SK-N-SH (cell line): Measurements from ENCODE around the gene AGTR1. TPM values are rescaled to one million over a fixed set of nuclear protein-coding genes. Genes with fewer than 3 reads are reported as not detected.

ENCODE experiments used
- CTCF ChIA-PET: fragments of 300-600, 350-600 bp; formaldehyde crosslinking; extraction: SDS; loops from one replicate; lab custom pipeline; 2021; lab: Yijun Ruan, JAX
- POLR2A ChIA-PET: fragments of 350-600 bp; sonication (Branson Sonifier 250); formaldehyde crosslinking; extraction: SDS; loops from one replicate; lab custom pipeline; 2020; ENCODE audit warnings: antibody characterized with exemption, inconsistent platforms; lab: Yijun Ruan, JAX
- DNase-seq: peaks from one replicate; pipeline ENCODE4 v3.0.0; 2012
- H2AFZ ChIP-seq: fragments of 200-600 bp; sonication (generic); 2 replicates; pipeline ENCODE4 v1.8.1; 2016; ENCODE audit warnings: antibody characterized with exemption, mild to moderate bottlenecking, low read depth
- H3F3A ChIP-seq: fragments of 200-600 bp; sonication (generic); replicated peaks from 2 replicates; pipeline ENCODE3; 2016; ENCODE audit warnings: antibody characterized with exemption, mild to moderate bottlenecking; ENCODE audit not compliant: insufficient read depth
- H3K27ac ChIP-seq, 2 experiments: fragments of 200-500 bp in 1 of 2; fragments of 200-600 bp in 1 of 2; sonication (Bioruptor generic) in 1 of 2; sonication (generic), shearing (Covaris generic) in 1 of 2; 2 replicates each; pipeline versions ENCODE4 v1.5.1 to v1.6.1; 2014 to 2016; ENCODE audit warnings: low read depth in 2 of 2, inconsistent platforms in 1 of 2, low read length in 1 of 2, mild to moderate bottlenecking in 1 of 2, mixed read lengths in 1 of 2
- H3K27me3 ChIP-seq: fragments of 200-600 bp; sonication (generic), shearing (Covaris generic); 2 replicates; pipeline ENCODE4 v1.6.1; 2016; ENCODE audit warnings: mixed run types; ENCODE audit not compliant: insufficient read depth
- H3K36me3 ChIP-seq, 2 experiments: fragments of 200-500 bp in 1 of 2; fragments of 200-600 bp in 1 of 2; sonication (Bioruptor generic) in 1 of 2; sonication (generic) in 1 of 2; replicated peaks in 1 of 2; 2 replicates each; pipeline versions ENCODE3 to v1.5.1; 2014 to 2016; ENCODE audit warnings: low read length in 1 of 2, mild to moderate bottlenecking in 1 of 2; ENCODE audit not compliant: insufficient read depth in 2 of 2, control insufficient read depth in 1 of 2
- H3K4me1 ChIP-seq, 2 experiments: fragments of 200-500 bp in 1 of 2; fragments of 200-600 bp in 1 of 2; sonication (Bioruptor generic) in 1 of 2; sonication (generic), shearing (Covaris generic) in 1 of 2; 2 replicates each; pipeline versions ENCODE4 v1.5.1 to v1.6.1; 2014 to 2016; ENCODE audit warnings: low read depth in 1 of 2, low read length in 1 of 2, mixed run types in 1 of 2; ENCODE audit not compliant: insufficient read depth in 2 of 2, control insufficient read depth in 1 of 2
- H3K4me2 ChIP-seq: fragments of 200-600 bp; sonication (generic), shearing (Covaris generic); 2 replicates; pipeline ENCODE4 v1.6.1; 2017; ENCODE audit warnings: mixed run types
- H3K4me3 ChIP-seq, 2 experiments: fragments of 200-500 bp in 1 of 2; fragments of 200-600 bp in 1 of 2; sonication (Bioruptor generic) in 1 of 2; sonication (generic), shearing (Covaris generic) in 1 of 2; 2 replicates each; pipeline versions ENCODE4 v1.5.1 to v1.8.1; 2014 to 2016; ENCODE audit warnings: low read depth in 2 of 2, inconsistent platforms in 1 of 2, low read length in 1 of 2, mild to moderate bottlenecking in 1 of 2, mixed read lengths in 1 of 2, moderate library complexity in 1 of 2
- H3K79me2 ChIP-seq: fragments of 200-600 bp; sonication (generic); 2 replicates; pipeline ENCODE4 v1.8.1; 2017; ENCODE audit warnings: mild to moderate bottlenecking; ENCODE audit not compliant: insufficient read depth
- H3K9ac ChIP-seq: fragments of 200-600 bp; sonication (generic); 2 replicates; pipeline ENCODE4 v1.6.1; 2017; ENCODE audit warnings: mixed run types
- H3K9me2 ChIP-seq: fragments of 200-600 bp; sonication (generic); 2 replicates; pipeline ENCODE4 v1.6.1; 2017; ENCODE audit warnings: mixed run types
- H3K9me3 ChIP-seq: fragments of 200-600 bp; sonication (generic); 2 replicates; pipeline ENCODE4 v1.6.1; 2017; ENCODE audit warnings: mixed run types, mild to moderate bottlenecking, moderate library complexity
- H4K20me1 ChIP-seq: fragments of 200-600 bp; sonication (generic); 2 replicates; pipeline ENCODE4 v1.6.1; 2017; ENCODE audit warnings: mild to moderate bottlenecking, mixed run types; ENCODE audit not compliant: insufficient read depth
- ELF1 ChIP-seq: IDR thresholded peaks from 2 replicates; pipeline ENCODE4 v1.4.0; 2012
- EP300 ChIP-seq, 2 experiments: IDR thresholded peaks; 2 replicates each; pipeline versions ENCODE4 v1.4.0 to v1.6.1; 2012; ENCODE audit warnings: borderline replicate concordance in 1 of 2, low read depth in 1 of 2, low read length in 1 of 2
- EZH2phosphoT487 ChIP-seq: fragments of 200-600 bp; sonication (generic); IDR thresholded peaks from 2 replicates; pipeline ENCODE4 v1.6.1; 2017; ENCODE audit warnings: low read depth, mixed run types, mild to moderate bottlenecking, antibody characterized with exemption, moderate library complexity, borderline replicate concordance
- FOXJ3 ChIP-seq: sonication (generic); formaldehyde crosslinking; IDR thresholded peaks from 2 replicates; pipeline ENCODE4 v1.5.1; 2020; ENCODE audit warnings: mild to moderate bottlenecking, missing genetic modification reagents
- FOXM1 ChIP-seq: IDR thresholded peaks from 2 replicates; pipeline ENCODE4 v1.4.0; 2012; ENCODE audit warnings: low read depth, mild to moderate bottlenecking
- GABPA ChIP-seq: IDR thresholded peaks from 2 replicates; pipeline ENCODE4 v1.4.0; 2012; ENCODE audit warnings: low read depth, mild to moderate bottlenecking
- GATA2 ChIP-seq: sonication (generic); formaldehyde crosslinking; IDR thresholded peaks from 2 replicates; pipeline ENCODE4 v1.5.0; 2020; ENCODE audit warnings: mild to moderate bottlenecking, missing genetic modification reagents
- JUND ChIP-seq: IDR thresholded peaks from 2 replicates; pipeline ENCODE4 v1.4.0; 2012
- MEF2A ChIP-seq: IDR thresholded peaks from 2 replicates; pipeline ENCODE4 v1.4.0; 2012; ENCODE audit warnings: low read depth, borderline replicate concordance
- MXI1 ChIP-seq: IDR thresholded peaks from 2 replicates; pipeline ENCODE4 v1.6.1; 2012; ENCODE audit warnings: mild to moderate bottlenecking, low read depth, low read length, improper control_type of control experiment
- NRF1 ChIP-seq: IDR thresholded peaks from 2 replicates; pipeline ENCODE4 v1.6.1; 2012; ENCODE audit warnings: low read depth, mild to moderate bottlenecking, low read length
- POLR2AphosphoS5 ChIP-seq: IDR thresholded peaks from 2 replicates; pipeline ENCODE4 v1.6.1; 2012; ENCODE audit warnings: low read depth, low read length
- RAD21 ChIP-seq: IDR thresholded peaks from 2 replicates; pipeline ENCODE4 v1.6.1; 2012; ENCODE audit warnings: mild to moderate bottlenecking, low read length
- RCOR1 ChIP-seq: fragments of 150-350 bp; IDR thresholded peaks from 2 replicates; pipeline ENCODE4 v1.6.1; 2017; ENCODE audit warnings: antibody characterized with exemption, low read length
- RFX5 ChIP-seq: IDR thresholded peaks from 2 replicates; pipeline ENCODE4 v1.6.1; 2012; ENCODE audit warnings: mild to moderate bottlenecking, improper control_type of control experiment, low read length
- RXRA ChIP-seq: IDR thresholded peaks from 2 replicates; pipeline ENCODE4 v1.4.0; 2012; ENCODE audit warnings: low read depth, mild to moderate bottlenecking, borderline replicate concordance
- SIN3A ChIP-seq: IDR thresholded peaks from 2 replicates; pipeline ENCODE4 v1.6.1; 2012; ENCODE audit warnings: low read depth, mild to moderate bottlenecking, low read length, moderate library complexity, borderline replicate concordance
- TAF1 ChIP-seq: IDR thresholded peaks from 2 replicates; pipeline ENCODE4 v1.6.1; 2012; ENCODE audit warnings: low read depth, mild to moderate bottlenecking, low read length, moderate library complexity, borderline replicate concordance
- TCF12 ChIP-seq: IDR thresholded peaks from 2 replicates; pipeline ENCODE4 v1.4.0; 2012
- TEAD4 ChIP-seq: IDR thresholded peaks from 2 replicates; pipeline ENCODE4 v1.4.0; 2012; ENCODE audit warnings: mild to moderate bottlenecking, borderline replicate concordance; ENCODE audit not compliant: insufficient read depth
- USF1 ChIP-seq: IDR thresholded peaks from 2 replicates; pipeline ENCODE4 v1.4.0; 2012; ENCODE audit warnings: low read depth, borderline replicate concordance
- YY1 ChIP-seq: IDR thresholded peaks from 2 replicates; pipeline ENCODE4 v1.4.0; 2012; ENCODE audit warnings: low read depth, mild to moderate bottlenecking
- WGBS: methylation state at CpG from one replicate; pipeline ENCODE4 v1.1.6; 2017; ENCODE audit warnings: low lambda C conversion rate; 5-methylcytosine and 5-hydroxymethylcytosine counted together
- polyA plus RNA-seq, 3 experiments: library from polyadenylated mRNA; depleted of rRNA; stranded (reverse); fragments of >200 nt; gene quantifications; 2 replicates each; pipeline ENCODE4 v1.2.3, GENCODE V29; 2012
- TF ChIP-seq, protein P1 (sequence below): fragments of 150-350 bp; IDR thresholded peaks from 2 replicates; pipeline ENCODE4 v1.6.1; 2016; ENCODE audit warnings: mild to moderate bottlenecking, low read depth, low read length
- TF ChIP-seq, protein P2 (sequence below): fragments of 150-350 bp; IDR thresholded peaks from 2 replicates; pipeline ENCODE4 v1.6.1; 2017; ENCODE audit warnings: antibody characterized with exemption, low read length, low read depth, borderline replicate concordance
- TF ChIP-seq, protein P3 (sequence below): fragments of 200-600 bp; sonication (generic); IDR thresholded peaks from 2 replicates; pipeline ENCODE4 v1.6.1; 2017; ENCODE audit warnings: antibody characterized with exemption, mild to moderate bottlenecking, moderate library complexity

Gene AGTR1
- polyA plus RNA-seq, 1 of the 3 experiments (the other 2 are of a cell fraction), result 0.15 TPM

DNA sequence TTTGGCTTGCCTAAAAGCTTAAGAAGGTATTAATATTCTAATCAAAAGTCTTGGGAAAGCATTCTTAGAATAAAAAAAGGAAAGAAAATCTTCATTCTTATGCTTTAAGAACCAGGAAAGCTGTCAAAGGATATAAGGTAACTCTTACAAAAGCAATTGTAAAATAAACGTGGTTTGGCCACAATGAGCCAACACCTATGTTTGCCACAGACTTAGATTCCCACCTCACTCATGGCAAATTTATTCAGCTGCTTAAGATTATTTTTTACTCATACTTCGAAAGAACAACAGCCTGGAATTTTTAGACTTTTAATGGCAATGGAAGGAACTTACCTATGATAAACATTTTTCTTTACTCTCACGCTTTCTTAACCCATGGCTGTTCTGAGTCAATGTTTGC lies 38.4 kb downstream of the AGTR1 start:
- POLR2A ChIA-PET, result no interaction called here

DNA sequence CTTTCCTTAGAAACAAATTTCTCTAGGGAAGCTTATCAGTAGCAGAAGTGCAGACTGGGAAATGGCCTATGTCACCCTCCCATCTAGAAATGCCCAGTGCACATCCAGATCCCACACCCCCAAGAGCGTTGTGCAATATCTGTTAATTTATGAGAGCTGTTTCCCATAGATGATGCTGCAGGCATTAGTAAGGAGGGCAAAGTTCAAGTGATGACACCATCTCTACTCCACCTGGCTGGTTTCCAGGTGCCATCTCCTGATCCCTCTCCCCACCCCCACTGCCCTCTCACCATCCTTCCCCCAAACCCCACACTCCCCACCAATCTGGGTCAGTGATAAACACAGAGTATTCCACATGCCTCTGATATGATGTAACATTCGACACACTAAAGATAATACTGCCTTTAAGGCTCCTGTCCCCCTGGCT lies 39.4 kb downstream of the AGTR1 start:
- H2AFZ ChIP-seq, result no peak overlapping the region
- H3K9me2 ChIP-seq, result 0 out of 2 replicates have a peak, but pooled peaks cover 4% of the 10 kb centered on the region
- no peak overlapping the region for H3K9ac ChIP-seq
- no peaks in the 10 kb centered on the region for H3K79me2 ChIP-seq
- POLR2A ChIA-PET, result no interaction called here
- no peaks in the 10 kb centered on the region for H3F3A ChIP-seq
- H3K4me1 ChIP-seq, result peaks cover 0 to 7% of the 10 kb centered on the region in 2 experiments; a peak in 1 of 4 replicates
- no peaks in the 10 kb centered on the region for H3K9me3 ChIP-seq
- WGBS, result 51% methylated on average over 2 of the region's 2 CpGs
- no peaks in the 10 kb centered on the region for H3K27me3 ChIP-seq
- no peak overlapping the region for H3K4me2 ChIP-seq
- no peak overlapping the region for H3K4me3 ChIP-seq
- H4K20me1 ChIP-seq, result no peaks in the 10 kb centered on the region
- CTCF ChIA-PET, result interaction anchor here (1.2 to 12.8 kb wide), 4 partner anchors 10 to 207 kb away, joined by 3 to 126 read pairs (median 10); no protein-coding TSS in a partner anchor
- H3K36me3 ChIP-seq, result no peaks in the 10 kb centered on the region
- H3K27ac ChIP-seq, result no peak overlapping the region
- DNase-seq, result peak; percentile 16
- TF ChIP-seq USF1 (no peak), POLR2AphosphoS5 (no peak), EP300 (IDR thresholded peaks at IDR 0.05; ENCODE audit: borderline replicate concordance in 1 of 2, low read depth in 1 of 2, low read length in 1 of 2) (no peak), YY1 (no peak), TAF1 (no peak), RFX5 (no peak), TEAD4 (no peak), MXI1 (no peak), GATA2 (CRISPR knock-in tag) (no peak), EZH2phosphoT487 (no peak), JUND (no peak), ELF1 (no peak)
- TF ChIP-seq, protein P1, sequence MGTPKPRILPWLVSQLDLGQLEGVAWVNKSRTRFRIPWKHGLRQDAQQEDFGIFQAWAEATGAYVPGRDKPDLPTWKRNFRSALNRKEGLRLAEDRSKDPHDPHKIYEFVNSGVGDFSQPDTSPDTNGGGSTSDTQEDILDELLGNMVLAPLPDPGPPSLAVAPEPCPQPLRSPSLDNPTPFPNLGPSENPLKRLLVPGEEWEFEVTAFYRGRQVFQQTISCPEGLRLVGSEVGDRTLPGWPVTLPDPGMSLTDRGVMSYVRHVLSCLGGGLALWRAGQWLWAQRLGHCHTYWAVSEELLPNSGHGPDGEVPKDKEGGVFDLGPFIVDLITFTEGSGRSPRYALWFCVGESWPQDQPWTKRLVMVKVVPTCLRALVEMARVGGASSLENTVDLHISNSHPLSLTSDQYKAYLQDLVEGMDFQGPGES, result no peak

More for the DNA sequence above, 38.4 kb downstream of the AGTR1 start:
- Histone ChIP-seq H3F3A (no peaks in the 10 kb centered on the region), H3K36me3 (no peaks in the 10 kb centered on the region), H3K9me2 (0 out of 2 replicates have a peak, but pooled peaks cover 4% of the 10 kb centered on the region), H3K4me1 (peaks cover 0 to 7% of the 10 kb centered on the region in 2 experiments; a peak in 1 of 4 replicates), H3K9ac (no peak overlapping the region), H3K4me2 (no peak overlapping the region), H3K9me3 (no peaks in the 10 kb centered on the region), H3K4me3 (no peak overlapping the region), H3K27ac (no peak overlapping the region), H4K20me1 (no peaks in the 10 kb centered on the region), H2AFZ (no peak overlapping the region), H3K79me2 (no peaks in the 10 kb centered on the region), H3K27me3 (no peaks in the 10 kb centered on the region)
- CTCF ChIA-PET, result interaction anchor here (1.2 to 12.8 kb wide), 4 partner anchors 9 to 208 kb away, joined by 3 to 126 read pairs (median 9); no protein-coding TSS in a partner anchor
- DNase-seq, result no peak
- TF ChIP-seq TEAD4 (no peak), TAF1 (no peak), EP300 (IDR thresholded peaks at IDR 0.05; ENCODE audit: borderline replicate concordance in 1 of 2, low read depth in 1 of 2, low read length in 1 of 2) (no peak), GABPA (no peak), TCF12 (no peak), RAD21 (no peak), MEF2A (no peak), FOXJ3 (no peak), YY1 (no peak), SIN3A (no peak), FOXM1 (no peak), RXRA (no peak), NRF1 (no peak), RCOR1 (no peak), MXI1 (no peak), EZH2phosphoT487 (no peak), GATA2 (CRISPR knock-in tag) (no peak)
- TF ChIP-seq, protein P2, sequence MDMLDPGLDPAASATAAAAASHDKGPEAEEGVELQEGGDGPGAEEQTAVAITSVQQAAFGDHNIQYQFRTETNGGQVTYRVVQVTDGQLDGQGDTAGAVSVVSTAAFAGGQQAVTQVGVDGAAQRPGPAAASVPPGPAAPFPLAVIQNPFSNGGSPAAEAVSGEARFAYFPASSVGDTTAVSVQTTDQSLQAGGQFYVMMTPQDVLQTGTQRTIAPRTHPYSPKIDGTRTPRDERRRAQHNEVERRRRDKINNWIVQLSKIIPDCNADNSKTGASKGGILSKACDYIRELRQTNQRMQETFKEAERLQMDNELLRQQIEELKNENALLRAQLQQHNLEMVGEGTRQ, result no peak
- TF ChIP-seq, protein P3, sequence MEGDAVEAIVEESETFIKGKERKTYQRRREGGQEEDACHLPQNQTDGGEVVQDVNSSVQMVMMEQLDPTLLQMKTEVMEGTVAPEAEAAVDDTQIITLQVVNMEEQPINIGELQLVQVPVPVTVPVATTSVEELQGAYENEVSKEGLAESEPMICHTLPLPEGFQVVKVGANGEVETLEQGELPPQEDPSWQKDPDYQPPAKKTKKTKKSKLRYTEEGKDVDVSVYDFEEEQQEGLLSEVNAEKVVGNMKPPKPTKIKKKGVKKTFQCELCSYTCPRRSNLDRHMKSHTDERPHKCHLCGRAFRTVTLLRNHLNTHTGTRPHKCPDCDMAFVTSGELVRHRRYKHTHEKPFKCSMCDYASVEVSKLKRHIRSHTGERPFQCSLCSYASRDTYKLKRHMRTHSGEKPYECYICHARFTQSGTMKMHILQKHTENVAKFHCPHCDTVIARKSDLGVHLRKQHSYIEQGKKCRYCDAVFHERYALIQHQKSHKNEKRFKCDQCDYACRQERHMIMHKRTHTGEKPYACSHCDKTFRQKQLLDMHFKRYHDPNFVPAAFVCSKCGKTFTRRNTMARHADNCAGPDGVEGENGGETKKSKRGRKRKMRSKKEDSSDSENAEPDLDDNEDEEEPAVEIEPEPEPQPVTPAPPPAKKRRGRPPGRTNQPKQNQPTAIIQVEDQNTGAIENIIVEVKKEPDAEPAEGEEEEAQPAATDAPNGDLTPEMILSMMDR, result no peak
- 68% methylated on average over 3 of the region's 3 CpGs for WGBS
